Body of pancreas (tissue), 4 donors: ENCODE results near the gene ZNF687. TPM values are rescaled to one million over a fixed set of nuclear protein-coding genes. Genes with fewer than 3 reads are reported as not detected.

Experiments used
- ATAC-seq: fragments of 150-250 bp; one replicate; pipeline ENCODE4 v1.9.1; 2016
- DNase-seq, 4 donors: peaks; one replicate each; pipeline ENCODE4 v3.0.0-alpha.2; 2019
- H3K27ac ChIP-seq, 4 donors: fragments of 200-600 bp; sonication (generic); 1 replicate in 3 of 4; 2 replicates in 1 of 4; pipeline versions ENCODE4 v1.5.1 to v1.6.1; 2016 to 2019; ENCODE audit warnings: mild to moderate bottlenecking in 1 of 4, mixed read lengths in 1 of 4, moderate library complexity in 1 of 4
- H3K27me3 ChIP-seq, 2 donors: fragments of 200-600 bp; sonication (generic); one replicate each; pipeline ENCODE4 v1.6.0; 2016; ENCODE audit warnings: mild to moderate bottlenecking in 1 of 2
- H3K36me3 ChIP-seq, 2 donors: fragments of 200-600 bp; sonication (generic); replicated peaks in 1 of 2; 2 replicates each; pipeline ENCODE4 v1.5.1; 2016; ENCODE audit warnings: low read depth in 2 of 2; ENCODE audit not compliant: insufficient read depth in 1 of 2
- H3K4me1 ChIP-seq: fragments of 200-600 bp; sonication (generic); one replicate; pipeline ENCODE4 v1.6.0; 2016
- H3K4me3 ChIP-seq, 2 donors: fragments of 200-600 bp; sonication (generic); 1 replicate in 1 of 2; 2 replicates in 1 of 2; pipeline ENCODE4 v1.5.1; 2016 to 2019
- H3K9me3 ChIP-seq, 3 donors: fragments of 200-600 bp; sonication (generic); 1 replicate in 2 of 3; 2 replicates in 1 of 3; pipeline ENCODE4 v1.5.1; 2016
- POLR2A ChIP-seq, 3 donors: fragments of 450-650 bp; IDR thresholded peaks; one replicate each; pipeline ENCODE4 v1.6.1; 2016; ENCODE audit warnings: antibody characterized with exemption in 3 of 3, mild to moderate bottlenecking in 2 of 3
- WGBS, 2 donors: methylation state at CpG; one replicate each; pipeline ENCODE4 v1.1.5; 2017; 5-methylcytosine and 5-hydroxymethylcytosine counted together
- intact Hi-C: fragments of 100-400 bp; cut with DNase I; formaldehyde crosslinking; loops from one replicate; pipeline ENCODE4 v1.15.1; 2023
- total RNA-seq, 2 donors: library from RNA; depleted of rRNA; stranded (reverse); fragments of >200 nt; gene quantifications; one replicate each; pipeline ENCODE4 v1.1.0, GENCODE V29; 2016
- TF ChIP-seq, protein P1 (sequence below), 7 experiments: fragments of 450-650 bp in 4 of 7; fragments of 200-600 bp in 3 of 7; sonication (generic) in 3 of 7; IDR thresholded peaks; one replicate each; pipeline ENCODE4 v1.5.1; 2016 to 2019; ENCODE audit warnings: antibody characterized with exemption in 7 of 7

ZNF687 gene, protein sequence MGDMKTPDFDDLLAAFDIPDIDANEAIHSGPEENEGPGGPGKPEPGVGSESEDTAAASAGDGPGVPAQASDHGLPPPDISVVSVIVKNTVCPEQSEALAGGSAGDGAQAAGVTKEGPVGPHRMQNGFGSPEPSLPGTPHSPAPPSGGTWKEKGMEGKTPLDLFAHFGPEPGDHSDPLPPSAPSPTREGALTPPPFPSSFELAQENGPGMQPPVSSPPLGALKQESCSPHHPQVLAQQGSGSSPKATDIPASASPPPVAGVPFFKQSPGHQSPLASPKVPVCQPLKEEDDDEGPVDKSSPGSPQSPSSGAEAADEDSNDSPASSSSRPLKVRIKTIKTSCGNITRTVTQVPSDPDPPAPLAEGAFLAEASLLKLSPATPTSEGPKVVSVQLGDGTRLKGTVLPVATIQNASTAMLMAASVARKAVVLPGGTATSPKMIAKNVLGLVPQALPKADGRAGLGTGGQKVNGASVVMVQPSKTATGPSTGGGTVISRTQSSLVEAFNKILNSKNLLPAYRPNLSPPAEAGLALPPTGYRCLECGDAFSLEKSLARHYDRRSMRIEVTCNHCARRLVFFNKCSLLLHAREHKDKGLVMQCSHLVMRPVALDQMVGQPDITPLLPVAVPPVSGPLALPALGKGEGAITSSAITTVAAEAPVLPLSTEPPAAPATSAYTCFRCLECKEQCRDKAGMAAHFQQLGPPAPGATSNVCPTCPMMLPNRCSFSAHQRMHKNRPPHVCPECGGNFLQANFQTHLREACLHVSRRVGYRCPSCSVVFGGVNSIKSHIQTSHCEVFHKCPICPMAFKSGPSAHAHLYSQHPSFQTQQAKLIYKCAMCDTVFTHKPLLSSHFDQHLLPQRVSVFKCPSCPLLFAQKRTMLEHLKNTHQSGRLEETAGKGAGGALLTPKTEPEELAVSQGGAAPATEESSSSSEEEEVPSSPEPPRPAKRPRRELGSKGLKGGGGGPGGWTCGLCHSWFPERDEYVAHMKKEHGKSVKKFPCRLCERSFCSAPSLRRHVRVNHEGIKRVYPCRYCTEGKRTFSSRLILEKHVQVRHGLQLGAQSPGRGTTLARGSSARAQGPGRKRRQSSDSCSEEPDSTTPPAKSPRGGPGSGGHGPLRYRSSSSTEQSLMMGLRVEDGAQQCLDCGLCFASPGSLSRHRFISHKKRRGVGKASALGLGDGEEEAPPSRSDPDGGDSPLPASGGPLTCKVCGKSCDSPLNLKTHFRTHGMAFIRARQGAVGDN
- total RNA-seq = 10 to 100 TPM; 15.0 to 24.4 TPM

DNA sequence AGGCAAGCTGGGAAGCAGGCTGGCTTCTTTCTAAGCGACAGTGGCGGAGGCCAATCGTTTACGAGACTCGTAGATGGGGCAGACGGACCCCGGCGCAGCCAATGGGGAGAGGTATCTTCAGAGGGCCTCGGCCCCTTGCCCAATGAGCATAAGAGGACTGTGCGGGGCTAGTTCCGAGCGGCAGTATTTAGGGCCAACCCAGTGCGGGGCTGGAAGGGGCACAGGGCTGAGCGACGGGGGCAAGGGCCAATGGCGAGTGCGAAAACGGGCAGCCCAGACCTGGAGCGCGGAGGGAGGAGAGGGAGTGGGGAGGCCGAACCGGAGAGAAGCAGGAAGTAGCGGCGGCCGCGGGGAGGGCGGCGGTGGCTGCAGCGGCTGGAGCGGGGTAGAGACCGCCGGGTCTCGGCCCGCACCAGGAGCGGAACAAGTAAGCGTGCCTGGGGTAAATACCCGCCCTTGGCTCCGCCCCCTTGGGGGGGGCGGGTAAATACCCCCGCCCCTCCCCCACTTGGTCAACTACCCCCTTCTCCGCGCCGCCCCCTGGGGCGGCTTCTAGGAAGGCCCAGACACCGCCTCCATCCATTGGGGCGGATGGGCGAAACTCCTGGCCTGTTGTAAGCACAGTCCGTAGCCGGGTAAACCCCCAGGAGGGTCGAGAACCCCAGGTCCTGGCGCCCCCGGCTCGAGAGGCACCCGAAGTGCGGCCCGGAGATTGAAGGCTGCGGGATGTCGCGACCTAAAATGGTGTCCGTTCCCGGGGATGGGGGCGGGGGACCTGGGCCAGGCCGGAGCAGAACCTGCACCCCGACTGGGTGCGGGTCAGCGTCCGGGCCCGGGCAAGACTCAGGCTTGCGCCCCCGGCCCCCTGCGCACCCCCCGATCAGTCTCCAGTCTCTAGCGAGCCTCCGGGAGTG is at the start of gene ZNF687:
TSS of gene ZNF687 (plus strand) at position 331 of the 914 bp plus-strand sequence. CDS start 3,993 bp downstream, outside the sequence.
- peak within 1 kb of the TSS; percentile 91 for H3K4me3 ChIP-seq
- H3K9me3 ChIP-seq = no peaks in the 10 kb centered on the region
- ATAC-seq (peak; percentile 87), DNase-seq (peak; percentile 100)
- no peaks in the 10 kb centered on the region for H3K27me3 ChIP-seq
- H3K36me3 ChIP-seq = peaks cover 8 to 9% of the 10 kb centered on the region in 2 donors
- intact Hi-C loops = no loop called here
- peaks cover 27% of the 10 kb centered on the region for H3K4me1 ChIP-seq
- peak; percentile 69 to 93 (median 83) for TF ChIP-seq POLR2A (IDR thresholded peaks at IDR 0.05)
- TF ChIP-seq, protein P1, sequence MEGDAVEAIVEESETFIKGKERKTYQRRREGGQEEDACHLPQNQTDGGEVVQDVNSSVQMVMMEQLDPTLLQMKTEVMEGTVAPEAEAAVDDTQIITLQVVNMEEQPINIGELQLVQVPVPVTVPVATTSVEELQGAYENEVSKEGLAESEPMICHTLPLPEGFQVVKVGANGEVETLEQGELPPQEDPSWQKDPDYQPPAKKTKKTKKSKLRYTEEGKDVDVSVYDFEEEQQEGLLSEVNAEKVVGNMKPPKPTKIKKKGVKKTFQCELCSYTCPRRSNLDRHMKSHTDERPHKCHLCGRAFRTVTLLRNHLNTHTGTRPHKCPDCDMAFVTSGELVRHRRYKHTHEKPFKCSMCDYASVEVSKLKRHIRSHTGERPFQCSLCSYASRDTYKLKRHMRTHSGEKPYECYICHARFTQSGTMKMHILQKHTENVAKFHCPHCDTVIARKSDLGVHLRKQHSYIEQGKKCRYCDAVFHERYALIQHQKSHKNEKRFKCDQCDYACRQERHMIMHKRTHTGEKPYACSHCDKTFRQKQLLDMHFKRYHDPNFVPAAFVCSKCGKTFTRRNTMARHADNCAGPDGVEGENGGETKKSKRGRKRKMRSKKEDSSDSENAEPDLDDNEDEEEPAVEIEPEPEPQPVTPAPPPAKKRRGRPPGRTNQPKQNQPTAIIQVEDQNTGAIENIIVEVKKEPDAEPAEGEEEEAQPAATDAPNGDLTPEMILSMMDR (IDR thresholded peaks at IDR 0.05) = no peak
- peak within 1 kb of the TSS; percentile 94 to 99 (median 98) for H3K27ac ChIP-seq
- WGBS, 2 donors = 0% methylated on average over 36 to 66 of the region's 74 CpGs

DNA sequence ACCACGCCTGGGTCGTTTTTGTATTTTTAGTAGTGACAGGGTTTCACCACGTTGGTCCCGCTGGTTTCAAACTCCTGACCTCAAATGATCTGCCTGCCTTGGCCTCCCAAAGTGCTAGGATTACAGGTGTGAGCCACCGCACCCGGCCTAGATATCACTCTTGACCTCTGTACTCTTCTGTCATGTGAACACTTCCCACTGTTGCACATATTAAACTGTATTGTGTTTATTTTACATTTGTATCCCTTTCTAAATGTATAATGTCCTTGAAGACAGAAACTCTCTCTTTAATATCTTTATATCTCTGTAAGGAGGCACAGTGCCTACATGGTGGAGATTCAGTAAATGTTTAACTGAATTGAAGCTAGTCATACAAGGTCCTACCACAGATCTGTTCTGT is 46.9 kb upstream of the ZNF687 start:
- TF ChIP-seq POLR2A (IDR thresholded peaks at IDR 0.05) = no peak
- TF ChIP-seq, protein P1 (IDR thresholded peaks at IDR 0.05) = no peak
- H3K27me3 ChIP-seq = no peaks in the 10 kb centered on the region
- WGBS, 2 donors = 82 to 83% methylated on average over 6 of the region's 6 CpGs
- no peak for ATAC-seq
- H3K27ac ChIP-seq = no peak overlapping the region
- H3K9me3 ChIP-seq = no peaks in the 10 kb centered on the region
- H3K4me3 ChIP-seq = no peak overlapping the region
- no peak for DNase-seq
- intact Hi-C loops = no loop called here
- peaks cover 8 to 52% of the 10 kb centered on the region in 2 donors for H3K36me3 ChIP-seq
- H3K4me1 ChIP-seq = no peaks in the 10 kb centered on the region

DNA sequence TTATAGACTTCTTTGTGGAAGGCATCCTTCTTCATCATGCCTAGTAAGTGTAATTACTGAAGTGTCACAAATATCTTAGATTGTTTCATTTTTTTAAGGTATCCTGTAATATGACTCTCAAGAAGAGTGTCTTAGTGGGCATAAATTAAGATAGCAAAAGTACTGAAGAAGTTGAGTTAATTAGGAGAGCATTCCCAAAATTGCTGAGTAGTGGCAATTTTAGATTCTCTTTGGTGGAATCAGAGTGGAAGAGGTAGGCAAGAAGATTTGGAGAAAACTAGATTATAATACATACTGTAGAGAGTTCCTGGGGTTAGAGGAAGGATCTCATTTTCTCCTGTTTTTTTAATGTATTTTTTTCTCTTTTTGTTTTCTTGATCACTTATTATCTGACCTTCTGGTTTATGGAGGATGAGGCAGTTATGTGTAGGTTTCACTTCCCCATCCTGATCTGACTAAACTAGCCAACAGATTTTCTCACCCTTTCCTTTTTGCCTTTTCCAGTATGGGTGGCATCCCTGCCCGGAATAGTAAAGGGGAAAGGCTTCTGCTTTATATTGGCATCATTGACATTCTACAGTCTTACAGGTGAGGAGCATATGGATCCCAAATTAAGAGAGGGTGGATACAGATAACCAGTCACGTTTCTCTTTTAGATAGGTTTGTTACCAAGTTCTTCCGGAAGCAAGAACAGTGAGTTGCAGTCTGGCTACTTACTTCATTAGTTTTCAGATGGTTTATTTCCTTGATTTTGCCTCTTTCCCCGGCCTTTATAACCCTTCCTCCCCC is 44.2 kb upstream of the ZNF687 start:
- peaks cover 4 to 51% of the 10 kb centered on the region in 2 donors for H3K36me3 ChIP-seq

More for the DNA sequence above, 44.2 kb upstream of the ZNF687 start:
- Histone ChIP-seq H3K27ac (no peak overlapping the region), H3K9me3 (no peaks in the 10 kb centered on the region), H3K4me1 (no peaks in the 10 kb centered on the region), H3K4me3 (no peak overlapping the region), H3K27me3 (no peaks in the 10 kb centered on the region)
- intact Hi-C loops = no loop called here
- TF ChIP-seq POLR2A (IDR thresholded peaks at IDR 0.05) = no peak
- TF ChIP-seq, protein P1 (IDR thresholded peaks at IDR 0.05) = no peak
- 82 to 83% methylated on average over 4 of the region's 4 CpGs for WGBS, 2 donors
- ATAC-seq (no peak), DNase-seq (no peak)
